ENCODE data around the gene WBP2NL. TPM values are rescaled to one million over a fixed set of nuclear protein-coding genes. Genes with fewer than 3 reads are reported as not detected.

Gene WBP2NL
- total and polyA plus RNA-seq, 2 of the 8 experiments (the other 6 are each of a cell fraction or from before 2014, with no cell fraction given): not detected

- TF ChIP-seq CHD7 (IDR thresholded peaks at IDR 0.05; ENCODE audit: insufficient replicate concordance, low read length) (no peak), TAF7 (optimal IDR thresholded peaks at IDR 0.05; ENCODE audit: borderline replicate concordance, low read depth, low read length) (no peak), KDM4A (IDR thresholded peaks at IDR 0.05; ENCODE audit: low read depth, low read length, severe bottlenecking) (no peak), SAP30 (IDR thresholded peaks at IDR 0.05; ENCODE audit: insufficient read depth, insufficient replicate concordance, low read length) (no peak), SP1 (IDR thresholded peaks at IDR 0.05; ENCODE audit: low read depth, low read length) (no peak), CEBPB (IDR thresholded peaks at IDR 0.05; ENCODE audit: low read depth, low read length) (no peak), ZNF274 (IDR thresholded peaks at IDR 0.05; ENCODE audit: borderline replicate concordance, extremely low read depth, low read length) (no peak), FOSL1 (IDR thresholded peaks at IDR 0.05; ENCODE audit: insufficient read depth, low read depth, low read length) (no peak)
- TF ChIP-seq, protein P1, sequence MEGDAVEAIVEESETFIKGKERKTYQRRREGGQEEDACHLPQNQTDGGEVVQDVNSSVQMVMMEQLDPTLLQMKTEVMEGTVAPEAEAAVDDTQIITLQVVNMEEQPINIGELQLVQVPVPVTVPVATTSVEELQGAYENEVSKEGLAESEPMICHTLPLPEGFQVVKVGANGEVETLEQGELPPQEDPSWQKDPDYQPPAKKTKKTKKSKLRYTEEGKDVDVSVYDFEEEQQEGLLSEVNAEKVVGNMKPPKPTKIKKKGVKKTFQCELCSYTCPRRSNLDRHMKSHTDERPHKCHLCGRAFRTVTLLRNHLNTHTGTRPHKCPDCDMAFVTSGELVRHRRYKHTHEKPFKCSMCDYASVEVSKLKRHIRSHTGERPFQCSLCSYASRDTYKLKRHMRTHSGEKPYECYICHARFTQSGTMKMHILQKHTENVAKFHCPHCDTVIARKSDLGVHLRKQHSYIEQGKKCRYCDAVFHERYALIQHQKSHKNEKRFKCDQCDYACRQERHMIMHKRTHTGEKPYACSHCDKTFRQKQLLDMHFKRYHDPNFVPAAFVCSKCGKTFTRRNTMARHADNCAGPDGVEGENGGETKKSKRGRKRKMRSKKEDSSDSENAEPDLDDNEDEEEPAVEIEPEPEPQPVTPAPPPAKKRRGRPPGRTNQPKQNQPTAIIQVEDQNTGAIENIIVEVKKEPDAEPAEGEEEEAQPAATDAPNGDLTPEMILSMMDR (IDR thresholded peaks at IDR 0.05; ENCODE audit: control extremely low read depth in 1 of 3, insufficient read depth in 1 of 3, low read depth in 1 of 3, low read length in 3 of 3): no peak
Observed at GRCh38 chr22:42021571-42021970, 23.0 kb downstream of the WBP2NL start (continued).

Data from H1 (cell line).